Calu3 (cell line): ENCODE measurements around the gene GATB. TPM values are rescaled to one million over a fixed set of nuclear protein-coding genes. Genes with fewer than 3 reads are reported as not detected.

Source experiments
- BruUV-seq: library from RNA; stranded (reverse); fragments of 400-500 nt; replicated peaks from 2 replicates; lab custom pipeline; 2021; lab: Mats Ljungman, UMichigan
- CTCF ChIA-PET: fragments of 300-600 bp; sonication (Branson Sonifier 250); formaldehyde crosslinking; loops from one replicate; lab custom pipeline; 2022; ENCODE audit warnings: antibody characterized with exemption; lab: Charles Lee
- DNase-seq: peaks from one replicate; pipeline ENCODE4 v3.0.0; 2022
- H3K27ac Mint-ChIP-seq: one replicate; pipeline ENCODE4 v1.8.0; 2022; ENCODE audit warnings: mixed read lengths; ENCODE audit not compliant: unreplicated experiment
- H3K27me3 Mint-ChIP-seq: one replicate; pipeline ENCODE4 v1.8.0; 2022; ENCODE audit warnings: mixed read lengths; ENCODE audit not compliant: unreplicated experiment
- H3K36me3 Mint-ChIP-seq: one replicate; pipeline ENCODE4 v1.8.0; 2022; ENCODE audit warnings: mild to moderate bottlenecking, moderate library complexity, mixed read lengths; ENCODE audit not compliant: insufficient read depth, unreplicated experiment
- H3K4me1 Mint-ChIP-seq: one replicate; pipeline ENCODE4 v1.8.0; 2022; ENCODE audit warnings: mild to moderate bottlenecking, low read depth, mixed read lengths; ENCODE audit not compliant: unreplicated experiment
- H3K4me3 Mint-ChIP-seq: one replicate; pipeline ENCODE4 v1.8.0; 2022; ENCODE audit warnings: mild to moderate bottlenecking, low read depth, moderate library complexity, mixed read lengths; ENCODE audit not compliant: unreplicated experiment
- H3K9me3 Mint-ChIP-seq: one replicate; pipeline ENCODE4 v1.8.0; 2022; ENCODE audit warnings: low read depth, mixed read lengths; ENCODE audit not compliant: unreplicated experiment
- CTCF ChIP-seq: fragments of 200-600 bp; IDR thresholded peaks from one replicate; pipeline ENCODE4 v1.8.0; 2022; ENCODE audit warnings: antibody characterized with exemption; ENCODE audit not compliant: unreplicated experiment
- intact Hi-C: fragments of 100-400 bp; cut with micrococcal nuclease; formaldehyde crosslinking; loops from one replicate; pipeline ENCODE4 v1.10.0; 2022; ENCODE audit not compliant: unreplicated experiment
- total RNA-seq: library from RNA; stranded (reverse); gene quantifications from 2 replicates; pipeline ENCODE4 v1.2.3, GENCODE V29; 2022

The GATB gene
- total RNA-seq, 1 experiment from 2014 or later = 11.6 TPM

GRCh38 chr4:151700566-151701316 lies 60.1 kb downstream of the GATB start:
- Mint-ChIP-seq H3K4me1 (no peaks in the 10 kb centered on the region), H3K4me3 (no peak overlapping the region), H3K27me3 (no peaks in the 10 kb centered on the region), H3K27ac (no peak overlapping the region), H3K36me3 (no peaks in the 10 kb centered on the region), H3K9me3 (no peaks in the 10 kb centered on the region)
- CTCF ChIA-PET = no interaction called here
- DNase-seq = no peak
- no peak for TF ChIP-seq CTCF
- no TSS peak for BruUV-seq
- intact Hi-C loops = no loop called here

DNA sequence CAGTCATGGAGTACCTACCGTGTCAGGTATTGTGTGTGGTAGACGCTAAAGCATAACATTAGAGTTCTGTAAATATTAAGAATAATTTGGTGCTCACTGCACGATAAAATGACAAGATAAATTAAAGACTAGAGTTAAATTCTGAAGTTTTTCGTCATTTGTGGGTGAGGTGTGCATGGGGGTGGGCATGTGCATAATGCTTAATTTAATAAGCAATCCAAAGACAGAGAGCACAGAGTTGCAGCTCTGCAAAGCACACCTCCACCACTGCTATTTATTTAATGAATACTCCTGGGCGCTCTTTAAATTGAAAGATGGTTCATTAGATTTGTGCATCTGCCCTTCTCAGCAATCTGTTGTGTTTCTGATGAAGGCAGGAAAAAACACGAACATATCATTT lies 62.6 kb downstream of the GATB start:
- no peaks in the 10 kb centered on the region for H3K36me3 Mint-ChIP-seq
- H3K4me1 Mint-ChIP-seq = no peaks in the 10 kb centered on the region
- no peaks in the 10 kb centered on the region for H3K27me3 Mint-ChIP-seq
- intact Hi-C loops = no loop called here
- H3K27ac Mint-ChIP-seq = no peak overlapping the region
- BruUV-seq = no TSS peak
- DNase-seq = no peak
- no peak overlapping the region for H3K4me3 Mint-ChIP-seq
- CTCF ChIA-PET = no interaction called here
- no peaks in the 10 kb centered on the region for H3K9me3 Mint-ChIP-seq
- TF ChIP-seq CTCF = no peak

DNA sequence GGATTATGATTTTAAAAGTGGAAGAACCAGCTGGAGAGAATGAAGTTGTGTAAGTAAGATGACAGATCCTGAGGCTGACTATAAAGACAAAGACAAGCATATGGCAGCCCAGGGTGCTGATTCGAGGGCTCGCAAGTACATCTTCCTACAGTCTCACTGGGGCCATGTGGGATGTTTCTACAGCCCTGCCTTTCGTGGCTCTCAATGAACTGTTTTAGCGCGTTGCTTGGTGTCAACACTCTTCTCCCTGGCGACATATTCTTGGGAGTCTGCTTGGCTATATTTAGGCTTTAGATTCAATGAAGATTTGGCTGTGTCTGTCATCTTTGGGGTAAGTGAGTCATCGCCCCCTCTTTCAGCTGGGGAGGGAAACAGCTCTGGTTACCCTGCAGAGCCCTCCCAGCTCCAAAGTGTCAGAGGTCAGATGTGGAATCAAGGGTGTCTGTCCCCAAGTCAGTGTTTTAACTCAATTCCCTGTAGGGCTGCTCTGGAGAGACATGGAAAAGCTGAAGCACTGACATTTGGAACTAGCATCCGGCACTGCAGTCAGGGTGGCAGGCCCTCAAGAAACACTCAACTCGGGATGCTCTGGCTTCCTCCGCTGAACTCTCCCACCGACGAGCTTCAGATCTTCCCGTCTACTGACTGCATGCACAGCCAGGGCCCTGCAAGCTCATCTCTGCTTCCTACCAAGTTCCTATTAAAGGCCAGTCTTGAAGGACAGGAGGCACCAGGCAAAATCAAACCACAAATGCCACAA lies 65.7 kb downstream of the GATB start:
- no peak overlapping the region for H3K27ac Mint-ChIP-seq
- no peaks in the 10 kb centered on the region for H3K9me3 Mint-ChIP-seq
- no peaks in the 10 kb centered on the region for H3K4me1 Mint-ChIP-seq
- intact Hi-C loops = no loop called here
- no peaks in the 10 kb centered on the region for H3K27me3 Mint-ChIP-seq
- H3K4me3 Mint-ChIP-seq = no peak overlapping the region
- TF ChIP-seq CTCF = no peak
- BruUV-seq = no TSS peak
- no peak for DNase-seq
- CTCF ChIA-PET = no interaction called here
- no peaks in the 10 kb centered on the region for H3K36me3 Mint-ChIP-seq

DNA sequence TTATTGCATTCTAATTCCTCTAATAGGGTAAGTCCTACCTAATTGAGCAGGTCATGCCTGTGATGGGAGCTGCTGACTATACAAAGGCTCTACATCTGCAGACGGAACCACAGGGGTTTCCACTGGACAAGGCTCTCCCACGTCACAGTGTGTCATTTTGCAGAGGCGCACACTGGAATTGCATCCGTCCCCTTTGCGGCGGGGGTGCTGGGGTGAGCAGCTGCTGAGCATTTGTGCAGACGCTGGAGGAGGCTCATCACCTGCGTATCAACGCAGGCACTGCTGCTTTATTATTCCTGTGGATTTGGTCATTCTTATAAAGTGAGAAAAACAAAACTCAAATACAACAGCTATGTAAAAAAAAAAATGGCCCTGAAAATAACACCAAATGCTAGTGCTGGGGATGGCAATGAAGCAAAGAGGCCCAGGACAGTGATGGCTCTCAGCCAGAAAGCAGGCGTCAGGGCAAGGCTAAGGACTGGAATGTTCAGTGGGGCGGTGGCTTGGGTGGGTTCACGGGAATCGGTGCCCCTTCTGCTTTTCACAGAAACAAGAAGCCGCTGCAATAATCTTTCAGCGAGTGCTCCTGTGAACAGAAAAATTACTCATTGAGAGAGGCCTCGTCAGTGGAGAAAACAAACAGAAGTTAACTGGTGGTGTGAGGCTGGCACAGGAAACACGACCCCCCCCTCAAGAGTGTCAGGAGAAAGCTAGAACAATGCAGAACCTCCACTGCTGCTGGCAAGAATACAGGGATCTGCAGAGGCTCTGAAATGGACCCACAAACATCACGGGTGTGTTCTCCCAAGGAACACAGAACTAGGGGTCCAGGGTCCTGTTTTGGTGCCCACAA lies 67.8 kb downstream of the GATB start:
- Mint-ChIP-seq H3K9me3 (no peaks in the 10 kb centered on the region), H3K4me1 (no peaks in the 10 kb centered on the region), H3K36me3 (no peaks in the 10 kb centered on the region), H3K4me3 (no peak overlapping the region), H3K27me3 (no peaks in the 10 kb centered on the region), H3K27ac (no peak overlapping the region)
- CTCF ChIA-PET = no interaction called here
- no TSS peak for BruUV-seq
- no peak for DNase-seq
- TF ChIP-seq CTCF = no peak
- intact Hi-C loops = no loop called here
